ENCODE measurements around the gene TCP11L1. TPM values are rescaled to one million over a fixed set of nuclear protein-coding genes. Genes with fewer than 3 reads are reported as not detected.

Gene TCP11L1
- total RNA-seq, 1 experiment from 2014 or later = 16.8 TPM

GRCh38 chr11:33064033-33064825 lies 24.9 kb downstream of the TCP11L1 start:
- peaks cover 33% of the 10 kb centered on the region for H3K4me1 Mint-ChIP-seq
- no peak for TF ChIP-seq CDX4 (CRISPR knock-in tag; IDR thresholded peaks at IDR 0.05; ENCODE audit: borderline replicate concordance)
- peak overlapping the region; percentile 84 for H3K27ac Mint-ChIP-seq
- no peak for ATAC-seq
- no peaks in the 10 kb centered on the region for H3K27me3 Mint-ChIP-seq (ENCODE audit: low read depth)
- H3K36me3 Mint-ChIP-seq = peaks cover 37% of the 10 kb centered on the region
- ChIA-PET POLR2A (interaction anchor here (1.0 kb wide), 1 partner anchor 24 kb away, joined by 3 read pairs; no protein-coding TSS in a partner anchor), CTCF (interaction anchor here (1.0 to 2.1 kb wide), 4 partner anchors 83 to 255 kb away, joined by 3 to 27 read pairs (median 12); no protein-coding TSS in a partner anchor)
- H3K9me3 Mint-ChIP-seq = no peaks in the 10 kb centered on the region
- no peak overlapping the region for H3K4me3 Mint-ChIP-seq
- DNase-seq (ENCODE audit: low spot score) = no peak

- ChIA-PET POLR2A (no interaction called here), CTCF (interaction anchor here (0.6 to 2.1 kb wide), 38 partner anchors 8 to 337 kb away, joined by 3 to 27 read pairs (median 5); partner anchors contain the start of genes CCDC73, DEPDC7 and TCP11L1)
- H3K27me3 Mint-ChIP-seq (ENCODE audit: low read depth) = no peaks in the 10 kb centered on the region
- no peak for DNase-seq (ENCODE audit: low spot score)
- H3K4me1 Mint-ChIP-seq = peaks cover 26% of the 10 kb centered on the region
- H3K4me3 Mint-ChIP-seq = no peak overlapping the region
- peaks cover 33% of the 10 kb centered on the region for H3K36me3 Mint-ChIP-seq
- peak overlapping the region; percentile 84 for H3K27ac Mint-ChIP-seq
- TF ChIP-seq ZNF416 (CRISPR knock-in tag; IDR thresholded peaks at IDR 0.05) = no peak
- no peak for TF ChIP-seq ATF2 (CRISPR knock-in tag; IDR thresholded peaks at IDR 0.05; ENCODE audit: borderline replicate concordance, low read depth)
- no peak for ATAC-seq
- H3K9me3 Mint-ChIP-seq = no peaks in the 10 kb centered on the region
Observed at GRCh38 chr11:33064866-33065265, 25.5 kb downstream of the TCP11L1 start.

GRCh38 chr11:33065445-33066178 lies 26.2 kb downstream of the TCP11L1 start:
- H3K4me1 Mint-ChIP-seq = peaks cover 19% of the 10 kb centered on the region
- ATAC-seq = peak; percentile 96
- no peaks in the 10 kb centered on the region for H3K27me3 Mint-ChIP-seq (ENCODE audit: low read depth)
- peaks cover 28% of the 10 kb centered on the region for H3K36me3 Mint-ChIP-seq
- ChIA-PET CTCF (interaction anchor here (0.6 to 2.1 kb wide), 55 partner anchors 8 to 338 kb away, joined by 3 to 27 read pairs (median 4); partner anchors contain the start of genes CCDC73, CSTF3, DEPDC7 and TCP11L1), POLR2A (interaction anchor here (0.7 kb wide), 1 partner anchor 24 kb away, joined by 3 read pairs; no protein-coding TSS in a partner anchor)
- no peaks in the 10 kb centered on the region for H3K9me3 Mint-ChIP-seq
- DNase-seq (ENCODE audit: low spot score) = peak; percentile 88
- H3K4me3 Mint-ChIP-seq = no peak overlapping the region
- no peak overlapping the region; the same call in 1 of the 2 replicates for H3K27ac Mint-ChIP-seq
- TF ChIP-seq ZNF396 (CRISPR knock-in tag; IDR thresholded peaks at IDR 0.05; ENCODE audit: borderline replicate concordance) (no peak), ERG (CRISPR knock-in tag; IDR thresholded peaks at IDR 0.05) (no peak), ZNF281 (CRISPR knock-in tag; IDR thresholded peaks at IDR 0.05) (no peak), ARID4B (CRISPR knock-in tag; IDR thresholded peaks at IDR 0.05; ENCODE audit: borderline replicate concordance) (peak; percentile 63; the same call in 1 of the 2 replicates), CTCF (IDR thresholded peaks at IDR 0.05) (peak; percentile 78), ZNF138 (CRISPR knock-in tag; conservative IDR thresholded peaks at IDR 0.05) (no peak), EMX1 (CRISPR knock-in tag; IDR thresholded peaks at IDR 0.05) (no peak), MAX (CRISPR knock-in tag; IDR thresholded peaks at IDR 0.05) (peak; percentile 46), HMGA2 (CRISPR knock-in tag; IDR thresholded peaks at IDR 0.05) (no peak), ZNF263 (CRISPR knock-in tag; IDR thresholded peaks at IDR 0.05; ENCODE audit: low read depth) (no peak)

All from WTC11 (cell line).